OCI-LY1 (cell line): ENCODE results near the gene DENND1A.

Source experiments
- EZH2 ChIP-seq: fragments of 200-600 bp; sonication (generic), shearing (Covaris generic); IDR thresholded peaks from 2 replicates; pipeline ENCODE4 v1.8.0; 2017; ENCODE audit warnings: borderline replicate concordance, mixed run types, mild to moderate bottlenecking, antibody characterized with exemption, low read length, moderate library complexity, mixed read lengths
- TF ChIP-seq, protein P1 (sequence below): fragments of 200-600 bp; sonication (generic), shearing (Covaris generic); IDR thresholded peaks from 2 replicates; pipeline ENCODE4 v1.5.1; 2017; ENCODE audit warnings: mild to moderate bottlenecking, antibody characterized with exemption, low read length, moderate library complexity, mixed read lengths

DNA sequence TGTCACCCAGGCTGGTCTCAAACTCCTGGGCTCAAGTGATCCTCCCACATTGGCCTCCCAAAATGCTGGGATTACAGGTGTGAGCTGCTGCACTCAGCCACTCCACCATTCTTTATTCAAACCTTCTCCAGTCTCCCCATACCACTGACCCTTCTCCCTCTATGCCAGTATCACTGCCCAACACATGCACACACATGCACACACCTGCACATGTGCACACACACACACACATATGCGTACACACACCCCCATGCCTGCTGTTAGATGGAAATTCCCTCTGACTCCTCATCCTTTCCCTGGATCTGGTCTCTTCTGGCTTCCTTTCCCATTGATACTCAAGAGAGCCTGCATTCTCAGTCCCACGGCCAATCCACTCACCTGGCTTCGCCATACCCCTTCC lies 404.0 kb downstream of the DENND1A start:
- TF ChIP-seq, protein P1, sequence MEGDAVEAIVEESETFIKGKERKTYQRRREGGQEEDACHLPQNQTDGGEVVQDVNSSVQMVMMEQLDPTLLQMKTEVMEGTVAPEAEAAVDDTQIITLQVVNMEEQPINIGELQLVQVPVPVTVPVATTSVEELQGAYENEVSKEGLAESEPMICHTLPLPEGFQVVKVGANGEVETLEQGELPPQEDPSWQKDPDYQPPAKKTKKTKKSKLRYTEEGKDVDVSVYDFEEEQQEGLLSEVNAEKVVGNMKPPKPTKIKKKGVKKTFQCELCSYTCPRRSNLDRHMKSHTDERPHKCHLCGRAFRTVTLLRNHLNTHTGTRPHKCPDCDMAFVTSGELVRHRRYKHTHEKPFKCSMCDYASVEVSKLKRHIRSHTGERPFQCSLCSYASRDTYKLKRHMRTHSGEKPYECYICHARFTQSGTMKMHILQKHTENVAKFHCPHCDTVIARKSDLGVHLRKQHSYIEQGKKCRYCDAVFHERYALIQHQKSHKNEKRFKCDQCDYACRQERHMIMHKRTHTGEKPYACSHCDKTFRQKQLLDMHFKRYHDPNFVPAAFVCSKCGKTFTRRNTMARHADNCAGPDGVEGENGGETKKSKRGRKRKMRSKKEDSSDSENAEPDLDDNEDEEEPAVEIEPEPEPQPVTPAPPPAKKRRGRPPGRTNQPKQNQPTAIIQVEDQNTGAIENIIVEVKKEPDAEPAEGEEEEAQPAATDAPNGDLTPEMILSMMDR = no peak
- TF ChIP-seq EZH2 = no peak
